Activated CD8-positive, alpha-beta memory T cell treated with anti-CD3 and anti-CD28 coated beads, Interleukin-2, amount 50 U/mL, for 24 hours (primary cell): ENCODE data around the gene NLRP3.
"Not testable (repeated sequence)": the region's sequence is repeated elsewhere in the genome, so short reads cannot be mapped to it uniquely, and the experiment has no call there.

Experiments
- DNase-seq: peaks from one replicate; pipeline ENCODE4 v3.0.0-alpha.2; 2020; ENCODE audit errors: extremely low read depth

Gene NLRP3

GRCh38 chr1:247469141-247469535, 53.2 kb downstream of the NLRP3 start:
- DNase-seq, result no peak

- not testable (repeated sequence) for DNase-seq
Observed at GRCh38 chr1:247470942-247471429, 55.0 kb downstream of the NLRP3 start.

- DNase-seq, result no peak
Observed at GRCh38 chr1:247471445-247472016, 55.6 kb downstream of the NLRP3 start.

DNA sequence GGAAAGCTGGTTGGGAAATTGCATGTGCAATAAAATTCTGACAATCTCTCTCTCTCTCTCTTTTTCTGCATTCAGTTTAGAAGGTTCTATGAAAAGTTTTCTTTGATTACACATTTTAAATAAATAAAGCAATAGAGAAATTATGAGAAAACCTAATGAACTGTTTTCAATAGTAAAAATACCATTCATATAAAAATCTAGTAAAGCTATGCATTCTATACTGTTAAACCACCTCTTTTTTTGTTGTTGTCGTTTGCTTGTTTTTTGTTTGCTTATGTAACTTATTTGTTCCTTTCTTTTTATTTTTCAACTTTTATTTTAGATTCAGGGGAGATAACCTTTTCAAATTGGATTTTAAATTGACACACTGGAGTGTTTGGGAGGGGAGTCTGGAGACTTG, 56.1 kb downstream of the NLRP3 start:
- no peak for DNase-seq

DNA sequence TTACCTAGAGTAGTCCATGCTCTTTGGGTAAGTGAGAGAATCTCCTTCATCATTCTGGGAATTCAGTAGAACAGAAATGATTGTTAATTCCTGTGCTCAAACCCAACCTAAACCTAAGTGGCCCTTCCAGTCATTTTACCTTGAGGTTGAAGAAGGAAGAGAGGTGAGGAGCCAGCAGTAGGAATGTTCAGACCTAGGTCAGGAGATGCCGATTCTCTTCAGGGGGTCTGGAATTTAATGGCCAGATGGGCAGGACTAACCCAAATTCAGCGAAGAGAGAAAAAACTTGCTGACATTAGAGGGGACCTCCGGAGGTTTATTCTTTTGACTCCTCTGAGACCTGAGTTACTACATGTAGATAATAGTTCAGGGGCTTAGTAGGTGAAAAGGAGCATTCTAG, 58.4 kb downstream of the NLRP3 start:
- DNase-seq, result no peak

DNA sequence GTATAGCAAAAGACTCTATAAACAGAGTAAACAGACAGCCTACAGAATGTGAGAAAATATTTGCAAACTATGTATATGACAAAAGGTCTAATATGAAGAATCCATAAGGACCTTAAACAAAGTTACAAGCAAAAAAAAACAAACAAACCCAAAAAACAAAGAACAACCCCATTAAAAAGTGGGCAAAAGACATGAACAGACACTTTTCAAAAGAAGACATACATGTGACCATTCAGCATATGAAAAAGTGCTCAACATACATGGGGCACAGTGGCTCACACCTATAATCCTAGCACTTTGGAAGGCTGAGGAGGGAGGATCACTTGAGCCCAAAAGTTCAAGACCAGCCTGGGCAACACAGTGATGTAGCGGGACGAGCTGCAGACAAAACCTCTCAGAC, 59.8 kb downstream of the NLRP3 start:
- DNase-seq, result no peak

GRCh38 chr1:247476328-247477058, 60.5 kb downstream of the NLRP3 start:
- not testable (repeated sequence) for DNase-seq

- no peak for DNase-seq
Observed at GRCh38 chr1:247482747-247483146, 66.8 kb downstream of the NLRP3 start.

DNA sequence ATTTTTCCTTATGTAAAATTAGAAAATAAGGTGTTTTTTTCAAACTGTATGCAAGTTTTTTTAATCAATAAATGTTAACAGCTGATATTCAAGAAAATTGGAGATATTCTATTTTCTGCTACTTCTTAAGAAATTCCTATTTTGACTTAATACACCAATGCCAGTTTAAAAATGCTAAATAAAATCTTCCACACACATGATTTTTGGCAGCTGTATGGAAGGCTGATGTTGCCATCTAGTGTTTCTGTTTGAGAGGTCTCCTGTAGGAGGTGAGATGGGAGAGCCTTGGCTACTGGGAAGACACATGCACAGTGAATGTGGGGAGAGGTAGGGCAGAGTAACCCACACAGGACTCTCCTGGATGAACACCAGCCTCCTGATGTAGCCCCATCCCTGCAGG, 71.1 kb downstream of the NLRP3 start:
- no peak for DNase-seq

DNA sequence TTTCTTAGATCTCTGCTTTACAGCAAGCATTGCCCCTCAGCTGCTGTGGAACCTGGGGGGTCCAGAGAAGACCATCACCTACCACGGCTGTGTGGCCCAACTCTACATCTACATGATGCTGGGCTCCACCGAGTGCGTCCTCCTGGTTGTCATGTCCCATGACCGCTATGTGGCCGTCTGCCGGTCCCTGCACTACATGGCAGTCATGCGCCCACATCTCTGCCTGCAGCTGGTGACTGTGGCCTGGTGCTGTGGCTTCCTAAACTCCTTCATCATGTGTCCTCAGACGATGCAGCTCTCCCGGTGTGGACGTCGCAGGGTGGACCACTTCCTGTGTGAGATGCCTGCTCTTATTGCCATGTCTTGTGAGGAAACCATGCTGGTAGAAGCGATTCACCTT, 75.4 kb downstream of the NLRP3 start:
- DNase-seq, result no peak

DNA sequence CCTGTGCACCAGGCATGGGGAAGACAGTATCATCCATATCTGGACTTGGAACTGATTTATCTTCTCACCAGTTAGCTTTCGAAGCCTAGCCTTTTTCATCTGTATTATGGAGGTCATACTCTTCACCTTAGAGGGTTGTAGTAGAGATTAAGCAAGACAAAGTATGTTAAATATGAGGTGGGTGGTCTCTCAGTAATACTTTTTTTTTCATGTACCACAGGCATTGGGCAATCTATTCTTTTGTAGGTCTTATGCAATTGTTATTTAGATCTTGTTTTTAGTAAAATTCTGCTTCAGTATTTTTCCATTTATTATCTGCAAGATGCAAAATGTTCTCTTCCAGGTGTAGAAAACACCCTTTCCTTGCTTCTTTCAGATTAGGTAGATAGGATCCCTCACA, 77.1 kb downstream of the NLRP3 start:
- DNase-seq, result no peak

DNA sequence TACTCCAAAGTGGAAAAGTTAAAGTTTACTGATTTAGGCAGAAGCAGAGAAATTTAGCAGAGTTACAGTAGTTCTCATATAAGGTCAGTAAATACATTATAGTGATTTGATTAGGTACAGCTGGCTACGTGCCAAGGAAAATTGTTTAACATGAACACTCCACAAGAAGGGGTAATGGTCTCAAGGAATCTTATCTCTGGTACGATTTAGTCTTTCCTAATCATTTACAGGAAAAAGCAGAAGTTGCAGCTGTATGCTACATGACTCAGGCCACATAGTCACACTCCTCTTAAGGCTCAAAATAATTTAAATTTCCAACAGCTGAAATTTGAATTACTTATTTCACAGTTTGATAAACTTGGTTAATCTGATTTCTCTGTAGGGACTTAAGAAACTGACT, 78.8 kb downstream of the NLRP3 start:
- no peak for DNase-seq

GRCh38 chr1:247496581-247497285, 80.8 kb downstream of the NLRP3 start:
- no peak for DNase-seq
